Liver (tissue), 9 donors: ENCODE data around the gene NISCH. TPM values are rescaled to one million over a fixed set of nuclear protein-coding genes. Genes with fewer than 3 reads are reported as not detected.

Source experiments
- DNase-seq: peaks from one replicate; pipeline ENCODE4 v3.0.0-alpha.2; 2017; ENCODE audit warnings: low spot score
- H3K27ac ChIP-seq, 2 donors: one replicate each; pipeline ENCODE4 v1.7.0; 2013; ENCODE audit warnings: inconsistent platforms in 2 of 2, low read length in 2 of 2, control low read depth in 1 of 2, low read depth in 1 of 2, mild to moderate bottlenecking in 1 of 2
- H3K27me3 ChIP-seq, 4 donors: one replicate each; pipeline versions ENCODE4 v1.6.1 to v1.7.0; 2013; ENCODE audit warnings: low read length in 3 of 4, inconsistent platforms in 1 of 4, mild to moderate bottlenecking in 1 of 4, moderate library complexity in 1 of 4; ENCODE audit not compliant: control insufficient read depth in 4 of 4, insufficient read depth in 4 of 4
- H3K36me3 ChIP-seq, 4 donors: one replicate each; pipeline versions ENCODE4 v1.6.1 to v1.7.0; 2013; ENCODE audit warnings: low read length in 3 of 4, mild to moderate bottlenecking in 3 of 4, low read depth in 1 of 4, moderate library complexity in 1 of 4; ENCODE audit not compliant: control insufficient read depth in 4 of 4, insufficient read depth in 3 of 4
- H3K4me1 ChIP-seq, 4 donors: one replicate each; pipeline versions ENCODE4 v1.6.1 to v1.7.0; 2013; ENCODE audit warnings: low read length in 3 of 4, mild to moderate bottlenecking in 3 of 4, moderate library complexity in 1 of 4; ENCODE audit not compliant: control insufficient read depth in 4 of 4, insufficient read depth in 4 of 4
- H3K4me3 ChIP-seq, 3 donors: one replicate each; pipeline versions ENCODE4 v1.6.1 to v1.7.0; 2013; ENCODE audit warnings: low read length in 3 of 3, control low read depth in 1 of 3, low read depth in 1 of 3, mild to moderate bottlenecking in 1 of 3
- H3K9ac ChIP-seq, 2 donors: one replicate each; pipeline ENCODE4 v1.7.0; 2013; ENCODE audit warnings: low read length in 2 of 2, mild to moderate bottlenecking in 2 of 2, moderate library complexity in 2 of 2, control low read depth in 1 of 2, low read depth in 1 of 2
- H3K9me3 ChIP-seq, 4 donors: one replicate each; pipeline versions ENCODE4 v1.6.1 to v1.7.0; 2013; ENCODE audit warnings: low read length in 3 of 4; ENCODE audit not compliant: control insufficient read depth in 4 of 4
- ATF3 ChIP-seq: IDR thresholded peaks from 2 replicates; pipeline ENCODE4 v1.6.1; 2016; ENCODE audit warnings: antibody characterized with exemption
- CTCF ChIP-seq: fragments of 150-350 bp; IDR thresholded peaks from 2 replicates; pipeline ENCODE4 v1.5.1; 2017; ENCODE audit warnings: improper control_type of control experiment, low read depth, low read length; ENCODE audit not compliant: missing input control
- EGR1 ChIP-seq, 2 donors: IDR thresholded peaks; 2 replicates each; pipeline ENCODE4 v1.6.1; 2016 to 2018; ENCODE audit warnings: antibody characterized with exemption in 2 of 2, low read depth in 2 of 2
- FOXA1 ChIP-seq: IDR thresholded peaks from 2 replicates; pipeline ENCODE4 v1.6.1; 2016; ENCODE audit warnings: antibody characterized with exemption
- FOXA2 ChIP-seq: IDR thresholded peaks from 2 replicates; pipeline ENCODE4 v1.6.1; 2016; ENCODE audit warnings: antibody characterized with exemption
- GABPA ChIP-seq, 2 donors: IDR thresholded peaks in 1 of 2; conservative IDR thresholded peaks in 1 of 2; 2 replicates each; pipeline ENCODE4 v1.6.1; 2016; ENCODE audit warnings: antibody characterized with exemption in 2 of 2, mild to moderate bottlenecking in 1 of 2, moderate library complexity in 1 of 2
- HNF4A ChIP-seq, 2 donors: conservative IDR thresholded peaks; 2 replicates each; pipeline ENCODE4 v1.6.1; 2016; ENCODE audit warnings: antibody characterized with exemption in 2 of 2, mild to moderate bottlenecking in 2 of 2
- HNF4G ChIP-seq: IDR thresholded peaks from 2 replicates; pipeline ENCODE4 v1.6.1; 2016; ENCODE audit warnings: antibody characterized with exemption
- JUND ChIP-seq, 2 donors: IDR thresholded peaks; 2 replicates each; pipeline ENCODE4 v1.6.1; 2016; ENCODE audit warnings: antibody characterized with exemption in 2 of 2
- MAX ChIP-seq: IDR thresholded peaks from 2 replicates; pipeline ENCODE4 v1.6.1; 2016; ENCODE audit warnings: antibody characterized with exemption
- NR2F2 ChIP-seq: IDR thresholded peaks from 2 replicates; pipeline ENCODE4 v1.6.1; 2016; ENCODE audit warnings: antibody characterized with exemption
- RAD21 ChIP-seq, 2 donors: IDR thresholded peaks; 2 replicates each; pipeline ENCODE4 v1.6.1; 2016; ENCODE audit warnings: antibody characterized with exemption in 2 of 2, mild to moderate bottlenecking in 2 of 2
- REST ChIP-seq: IDR thresholded peaks from 2 replicates; pipeline ENCODE4 v1.6.1; 2016; ENCODE audit warnings: antibody characterized with exemption, mild to moderate bottlenecking
- RXRA ChIP-seq, 2 donors: IDR thresholded peaks; 2 replicates each; pipeline ENCODE4 v1.6.1; 2017 to 2018; ENCODE audit warnings: antibody characterized with exemption in 2 of 2, mild to moderate bottlenecking in 1 of 2
- SP1 ChIP-seq: IDR thresholded peaks from 2 replicates; pipeline ENCODE4 v1.6.1; 2018; ENCODE audit warnings: antibody characterized with exemption, mild to moderate bottlenecking
- TAF1 ChIP-seq: conservative IDR thresholded peaks from 2 replicates; pipeline ENCODE4 v1.6.1; 2016; ENCODE audit warnings: antibody characterized with exemption, mild to moderate bottlenecking
- YY1 ChIP-seq: IDR thresholded peaks from 2 replicates; pipeline ENCODE4 v1.6.1; 2016; ENCODE audit warnings: antibody characterized with exemption, mild to moderate bottlenecking
- ZBTB33 ChIP-seq: IDR thresholded peaks from 2 replicates; pipeline ENCODE4 v1.6.1; 2016; ENCODE audit warnings: antibody characterized with exemption
- WGBS: extraction: QIAGEN DNeasy Blood & Tissue Kit; methylation state at CpG from one replicate; pipeline ENCODE4 v1.1.7; 2013; 5-methylcytosine and 5-hydroxymethylcytosine counted together
- polyA plus RNA-seq, 2 donors: library from polyadenylated mRNA; stranded (reverse) in 1 of 2; unstranded in 1 of 2; fragments of 200-250 nt in 1 of 2; fragments of >200 nt in 1 of 2; fragmentation: Nextera tagmentation in 1 of 2; extraction: Ambion mirVana in 1 of 2; gene quantifications; one replicate each; pipeline versions ENCODE4 v1.2.1 to v1.2.3, GENCODE V29; 2013 to 2015
- total RNA-seq, 2 donors: library from RNA; depleted of rRNA; stranded (reverse); fragments of >200 nt; gene quantifications; one replicate each; pipeline ENCODE4 v1.2.3, GENCODE V29; 2014
- donor health status: healthy.
- donor health status: healthy.
- donor health status: healthy.
- donor health status: healthy.
- donor health status: healthy.

The NISCH gene
- total and polyA plus RNA-seq, 4 donors = 10.8 to 39.8 (median 17.6) TPM

DNA sequence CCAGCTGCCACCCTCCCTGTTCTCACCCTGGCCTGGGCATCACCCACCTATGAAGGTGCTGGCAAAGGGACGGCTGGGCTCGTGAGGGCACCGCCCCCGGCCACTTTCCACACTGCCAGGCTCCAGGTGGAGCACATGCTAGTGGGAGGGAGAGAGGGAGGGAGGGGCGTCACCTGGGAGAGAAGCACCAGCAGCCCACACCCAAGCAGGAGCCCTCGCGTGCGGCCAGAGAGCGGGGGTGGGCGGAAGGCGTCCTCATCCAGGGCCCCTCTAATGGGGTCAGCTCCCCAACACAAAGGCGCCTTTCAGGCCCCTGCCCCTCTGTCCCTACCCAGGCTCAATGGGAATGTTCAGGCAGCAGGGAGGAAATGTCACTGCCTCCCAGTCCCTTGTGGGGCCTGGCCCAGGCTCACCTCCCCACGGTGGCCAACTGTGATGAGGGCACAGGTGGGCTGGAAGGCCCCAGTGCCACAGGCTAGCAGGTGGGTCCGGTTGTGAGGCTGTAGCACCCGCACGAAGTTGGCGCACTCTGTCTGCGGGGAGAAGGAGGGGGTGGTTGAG lies 13.6 kb upstream of the NISCH start (continued):
- no peak for TF ChIP-seq NR2F2

GRCh38 chr3:52442409-52443267 lies 12.8 kb upstream of the NISCH start:
- H3K27ac ChIP-seq = no peak overlapping the region
- no peak overlapping the region for H3K9ac ChIP-seq
- TF ChIP-seq ZBTB33 = no peak
- no peak for TF ChIP-seq NR2F2
- TF ChIP-seq CTCF = no peak
- no peak for TF ChIP-seq FOXA2
- TF ChIP-seq EGR1 (IDR thresholded peaks at IDR 0.05; ENCODE audit: low read depth in 2 of 2) = no peak
- TF ChIP-seq REST = no peak
- TF ChIP-seq SP1 = no peak
- no peak for TF ChIP-seq YY1
- no peak for TF ChIP-seq RXRA (IDR thresholded peaks at IDR 0.05)
- TF ChIP-seq MAX = no peak
- TF ChIP-seq RAD21 (IDR thresholded peaks at IDR 0.05) = no peak
- no peak for TF ChIP-seq HNF4A (conservative IDR thresholded peaks at IDR 0.05)
- TF ChIP-seq FOXA1 = no peak
- no peak for TF ChIP-seq HNF4G
- no peak for TF ChIP-seq TAF1
- TF ChIP-seq JUND (IDR thresholded peaks at IDR 0.05) = no peak
- no peak for TF ChIP-seq GABPA (IDR thresholded peaks at IDR 0.05 in 1 of 2, conservative IDR thresholded peaks at IDR 0.05 in 1 of 2)
- no peak for TF ChIP-seq ATF3
- WGBS = 94% methylated on average over 16 of the region's 16 CpGs
- no peak overlapping the region for H3K4me3 ChIP-seq
- H3K27me3 ChIP-seq = no peaks in the 10 kb centered on the region
- no peak for DNase-seq
- peaks cover 0 to 4% (median 2%) of the 10 kb centered on the region in 4 donors for H3K4me1 ChIP-seq
- no peaks in the 10 kb centered on the region for H3K36me3 ChIP-seq
- H3K9me3 ChIP-seq = no peaks in the 10 kb centered on the region
